HG03196 (cell line): ENCODE results near the gene PWP2.
A peak's percentile ranks its signal among the peaks of the same experiment; 100 is the strongest.
"Not testable (repeated sequence)": the region's sequence is repeated elsewhere in the genome, so short reads cannot be mapped to it uniquely, and the experiment has no call there.

Experiments used
- ATAC-seq: cut with Tn5 transposase; IDR thresholded peaks from one replicate; pipeline ENCODE4 v1.9.1; 2021; ENCODE audit not compliant: unreplicated experiment

The PWP2 gene

DNA sequence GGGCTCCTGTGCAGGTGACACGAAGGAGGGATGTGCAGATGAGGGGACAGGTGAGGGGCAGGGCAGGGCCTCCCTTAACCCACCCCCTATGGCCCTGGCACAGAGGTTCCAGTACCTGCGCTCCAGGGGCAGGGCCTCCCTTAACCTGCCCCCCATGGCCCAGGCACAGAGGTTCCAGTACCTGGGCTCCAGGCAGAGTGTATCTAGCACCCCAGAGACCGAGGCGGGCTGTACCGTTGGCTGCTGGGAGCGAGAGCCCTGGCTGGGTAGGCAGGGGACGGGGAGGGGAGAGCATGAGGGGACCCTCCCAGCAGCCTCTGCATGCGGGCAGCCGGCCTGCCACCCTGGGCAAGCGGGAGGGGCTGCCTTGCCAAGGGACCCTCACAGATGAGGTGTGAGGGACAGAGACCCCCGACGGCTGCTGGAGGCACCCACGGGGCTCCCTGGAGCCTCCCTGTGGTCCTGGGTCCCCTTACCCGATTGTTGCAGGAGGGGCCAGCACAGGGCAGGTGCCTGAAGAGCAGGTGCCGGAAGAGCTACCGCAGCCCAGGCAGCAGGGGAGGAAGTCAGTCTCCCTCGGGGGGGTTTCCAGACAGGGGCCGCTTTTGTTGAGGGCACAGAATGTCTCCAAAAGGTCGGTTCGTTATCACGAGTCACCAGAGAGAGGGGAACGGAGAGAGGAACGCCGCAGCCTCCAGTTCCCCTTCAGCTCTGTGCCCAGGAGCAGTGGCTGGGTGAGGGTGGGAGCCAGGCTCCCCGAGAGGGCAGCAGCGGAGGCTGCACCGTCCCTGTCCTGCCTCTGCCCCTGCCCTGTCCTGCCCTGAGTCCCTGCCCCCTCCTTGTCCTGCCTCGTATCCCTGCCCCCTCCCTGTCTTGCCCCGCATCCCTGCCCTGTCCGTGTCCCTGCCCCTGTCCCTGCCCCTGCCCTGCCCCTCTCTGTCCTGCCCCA is 52.4 kb downstream of the PWP2 start:
- ATAC-seq = not testable (repeated sequence)

DNA sequence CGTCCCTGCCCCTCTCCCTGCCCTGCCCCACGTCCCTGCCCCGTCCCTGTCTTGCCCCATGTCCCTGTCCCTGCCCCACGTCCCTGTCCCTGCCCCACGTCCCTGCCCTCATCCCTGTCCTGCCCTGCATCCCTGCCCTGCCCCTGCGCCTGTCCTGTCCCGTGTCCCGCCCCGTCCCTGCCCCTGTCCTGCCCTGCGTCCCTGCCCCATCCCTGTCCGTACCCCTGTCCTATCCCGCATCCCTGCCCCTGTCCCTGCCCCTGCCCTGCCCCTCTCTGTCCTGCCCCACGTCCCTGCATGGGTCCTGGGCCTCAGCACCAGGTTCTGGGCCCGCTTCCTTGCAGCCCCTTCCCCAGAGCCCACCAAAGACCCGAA is 53.1 kb downstream of the PWP2 start:
- not testable (repeated sequence) for ATAC-seq

DNA sequence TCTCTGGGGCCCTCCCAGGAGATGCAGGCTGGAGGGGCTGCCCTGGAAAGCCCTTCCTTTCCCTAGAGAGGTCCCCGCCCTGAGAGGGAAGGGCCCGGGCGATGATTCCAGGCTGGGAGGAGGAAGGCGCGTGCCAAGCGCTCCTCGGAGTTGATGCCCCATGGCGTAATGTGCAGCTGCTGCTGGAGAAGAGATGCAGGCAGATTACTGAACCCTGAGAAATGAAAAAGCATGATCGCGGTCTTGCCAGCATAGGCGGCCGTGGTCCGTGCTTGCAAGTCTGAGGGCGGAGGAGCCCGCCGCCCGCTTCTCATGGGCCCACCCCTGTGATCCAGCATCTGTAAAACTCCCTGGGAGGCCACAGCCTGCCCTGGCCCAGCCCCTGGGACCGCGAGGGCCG is 53.6 kb downstream of the PWP2 start:
- ATAC-seq = not testable (repeated sequence)

DNA sequence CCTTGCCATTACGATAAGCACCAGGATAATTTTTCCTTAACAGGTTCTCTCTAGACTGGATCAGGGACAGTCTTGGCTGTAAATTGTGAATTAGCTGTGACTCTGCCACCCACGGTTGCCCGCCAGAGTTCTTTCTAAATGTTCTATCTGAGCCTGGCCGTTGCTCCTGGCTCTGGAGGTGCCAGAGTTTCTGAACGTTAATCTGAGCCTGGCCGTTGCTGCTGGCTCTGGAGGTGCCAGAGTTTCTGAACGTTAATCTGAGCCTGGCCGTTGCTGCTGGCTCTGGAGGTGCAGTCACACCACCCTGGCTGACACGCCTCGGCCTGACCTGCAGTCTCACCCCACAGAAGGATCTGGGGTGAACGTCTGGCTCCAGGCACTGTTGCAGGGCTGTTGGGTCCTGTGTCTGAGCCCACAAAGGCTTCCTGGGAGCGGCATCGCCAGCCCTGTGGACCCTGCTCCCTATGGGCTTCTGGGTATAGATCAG is 56.0 kb downstream of the PWP2 start:
- not testable (repeated sequence) for ATAC-seq

DNA sequence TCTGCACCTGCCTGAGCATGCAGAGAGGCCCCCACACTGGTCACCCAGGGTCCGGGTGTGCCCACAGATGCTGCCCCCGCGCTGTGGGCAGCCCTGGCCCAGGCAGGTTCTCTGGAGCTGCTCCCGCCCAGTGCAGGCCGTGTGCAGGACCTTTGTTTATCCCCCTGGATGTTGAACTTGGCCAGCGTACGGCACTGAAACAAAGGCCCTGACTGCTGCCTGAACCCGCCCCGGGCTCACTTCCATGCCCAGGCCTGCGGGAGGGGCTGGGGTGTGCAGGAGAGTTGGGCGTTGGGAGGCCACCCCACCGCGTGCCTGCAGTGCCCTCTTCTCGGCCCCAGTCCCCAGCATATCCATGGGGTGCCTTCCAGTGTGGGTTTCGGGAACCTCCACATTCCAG is 58.7 kb downstream of the PWP2 start:
- ATAC-seq = not testable (repeated sequence)

DNA sequence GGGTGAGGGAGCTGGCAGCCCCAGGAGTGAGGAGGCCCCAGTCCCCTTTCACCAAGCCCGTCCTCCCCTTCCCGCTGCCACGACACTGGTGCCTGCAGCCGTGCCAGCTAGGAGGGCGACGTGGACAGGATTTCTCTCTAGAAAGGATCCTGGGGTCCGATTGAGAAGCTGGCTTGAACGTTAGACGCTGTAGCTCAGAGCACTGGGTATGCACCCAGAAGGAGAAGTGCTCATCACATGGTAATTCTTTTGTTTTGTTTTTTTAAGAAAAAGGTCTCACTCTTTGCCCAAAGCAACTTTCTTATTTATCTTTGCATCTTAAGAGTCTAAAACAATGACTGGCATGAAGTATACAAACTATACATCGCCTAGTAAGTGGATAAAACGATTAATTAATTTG is 60.3 kb downstream of the PWP2 start:
- ATAC-seq = not testable (repeated sequence)

DNA sequence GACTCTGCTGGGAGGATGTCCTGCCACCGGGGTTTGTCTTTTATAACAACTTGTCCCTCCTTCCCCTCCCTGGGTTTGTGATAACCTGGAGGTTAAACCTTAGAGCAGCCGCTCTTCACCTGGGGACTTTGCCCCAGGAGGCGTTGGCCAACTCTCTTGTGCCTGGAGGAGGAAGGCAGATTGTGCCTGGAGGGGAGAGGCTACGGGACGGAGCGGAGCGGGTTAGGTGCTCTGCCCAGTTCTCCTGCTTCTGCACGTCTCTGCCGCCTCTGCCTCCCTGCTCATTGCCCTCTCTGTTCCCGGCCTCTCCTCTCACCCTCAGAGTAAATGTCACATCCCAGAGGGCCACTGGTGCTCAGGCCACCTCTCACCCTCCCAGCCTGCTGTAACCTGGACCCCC is 63.1 kb downstream of the PWP2 start:
- ATAC-seq = not testable (repeated sequence)

DNA sequence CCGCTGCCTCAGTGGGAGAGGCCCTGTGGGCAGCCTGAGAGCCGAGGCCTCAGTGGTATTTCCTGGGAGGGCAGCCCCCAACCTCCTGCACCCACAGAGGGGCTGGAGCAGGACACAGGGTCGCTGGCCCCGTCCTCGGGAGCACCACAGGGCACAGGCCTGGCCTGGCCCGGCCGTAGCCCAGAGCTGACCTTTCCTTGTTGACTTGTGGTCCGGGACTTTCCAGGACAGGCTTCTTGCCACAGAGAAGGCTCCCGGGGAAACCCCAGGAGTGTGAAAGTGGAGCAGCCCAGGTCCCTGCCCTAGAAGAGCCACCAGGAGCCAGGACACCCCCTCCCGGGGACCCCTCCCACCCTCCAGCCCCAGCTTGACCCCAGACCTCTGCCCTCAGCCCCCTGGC is 63.7 kb downstream of the PWP2 start:
- ATAC-seq = not testable (repeated sequence)

DNA sequence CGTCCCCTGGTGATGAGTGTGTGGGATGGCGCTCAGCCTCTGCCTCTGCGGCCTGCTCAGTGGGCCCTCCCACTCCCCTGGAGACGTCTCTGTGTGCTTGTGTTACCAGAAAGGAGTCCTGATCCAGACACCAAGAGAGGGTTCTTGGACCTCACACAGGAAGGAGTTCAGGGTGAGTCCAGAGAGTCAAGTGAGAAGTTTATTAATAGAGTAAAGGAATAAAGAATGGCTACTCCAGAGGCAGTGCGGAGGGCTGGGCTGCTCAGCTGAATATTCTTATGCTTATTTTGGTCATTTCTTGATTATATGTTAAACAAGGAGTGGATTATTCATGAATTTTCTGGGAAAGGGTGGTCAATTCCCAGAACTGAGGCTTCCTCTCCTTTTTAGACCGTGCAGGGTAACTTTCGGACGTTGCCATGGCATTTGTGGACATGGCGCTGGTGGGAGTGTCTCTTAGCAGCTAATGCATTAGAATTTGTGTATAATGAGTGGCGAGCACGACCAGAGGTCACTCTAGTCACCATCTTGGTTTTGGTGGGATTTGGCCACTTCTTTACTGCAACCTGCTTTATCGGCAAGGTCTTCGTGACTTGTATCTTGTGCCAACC is 64.9 kb downstream of the PWP2 start:
- ATAC-seq = not testable (repeated sequence)

DNA sequence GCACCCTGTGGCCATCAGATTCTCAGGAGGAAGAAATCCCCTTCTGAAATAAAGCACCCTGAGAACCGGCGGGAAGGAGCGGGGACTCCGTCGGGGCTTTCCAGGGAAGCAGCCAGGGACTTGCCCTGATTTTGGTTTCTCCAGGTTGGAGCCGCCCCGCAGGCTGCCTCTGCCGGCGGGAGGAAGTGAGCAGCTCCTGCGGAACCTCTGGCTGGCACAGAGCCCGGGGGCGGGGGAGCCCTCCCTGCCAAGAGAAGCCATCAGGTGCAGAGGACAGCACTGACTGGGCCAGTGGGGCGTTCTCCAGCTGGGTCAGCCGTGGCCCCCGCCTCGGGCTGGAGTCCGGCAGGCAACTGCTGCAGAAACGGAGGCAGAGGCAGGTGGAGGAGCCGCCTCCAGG is 65.5 kb downstream of the PWP2 start:
- not testable (repeated sequence) for ATAC-seq

DNA sequence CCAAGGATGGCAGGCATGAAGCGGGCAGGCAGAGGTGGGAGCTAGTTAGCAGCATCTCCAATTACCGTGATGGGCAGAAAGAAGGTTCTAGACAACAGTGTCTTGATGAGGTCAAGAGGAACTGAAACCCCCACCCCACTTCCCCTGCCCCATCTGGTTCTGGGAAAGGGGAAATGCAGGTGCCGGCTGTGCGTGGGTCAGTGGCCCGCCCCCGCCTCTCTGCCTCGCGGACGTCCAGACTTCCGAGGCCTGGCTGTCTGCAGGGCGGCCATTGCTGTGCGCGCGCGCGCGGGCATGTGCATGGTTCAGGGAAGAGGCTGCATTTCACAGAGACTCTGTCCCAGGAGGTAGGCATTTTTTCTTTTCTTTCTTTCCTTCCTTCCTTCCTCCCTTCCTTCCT is 68.0 kb downstream of the PWP2 start:
- ATAC-seq = peak; percentile 54

DNA sequence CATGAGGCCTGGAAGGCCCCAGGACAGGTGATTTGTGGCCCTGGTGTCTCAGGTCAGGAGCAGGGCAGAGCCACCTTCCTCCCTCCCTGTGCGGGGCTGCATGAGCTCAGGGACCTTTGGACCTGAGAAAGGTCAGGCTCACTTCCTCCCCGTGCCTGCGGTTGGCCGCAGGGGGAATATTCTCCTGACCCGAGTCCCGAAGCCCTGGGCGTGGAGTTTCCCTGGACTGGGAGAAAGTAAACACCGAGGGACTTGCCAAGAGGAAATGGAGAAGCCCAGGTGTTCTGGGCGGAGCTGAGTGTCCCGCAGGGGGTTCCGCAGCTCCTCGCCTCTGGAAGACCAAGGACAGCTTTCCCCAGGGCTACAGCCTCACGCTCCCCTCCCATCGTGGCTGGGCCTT is 68.9 kb downstream of the PWP2 start:
- ATAC-seq = not testable (repeated sequence)
